ENCODE measurements around the gene MLPH.

Gene MLPH

DNA sequence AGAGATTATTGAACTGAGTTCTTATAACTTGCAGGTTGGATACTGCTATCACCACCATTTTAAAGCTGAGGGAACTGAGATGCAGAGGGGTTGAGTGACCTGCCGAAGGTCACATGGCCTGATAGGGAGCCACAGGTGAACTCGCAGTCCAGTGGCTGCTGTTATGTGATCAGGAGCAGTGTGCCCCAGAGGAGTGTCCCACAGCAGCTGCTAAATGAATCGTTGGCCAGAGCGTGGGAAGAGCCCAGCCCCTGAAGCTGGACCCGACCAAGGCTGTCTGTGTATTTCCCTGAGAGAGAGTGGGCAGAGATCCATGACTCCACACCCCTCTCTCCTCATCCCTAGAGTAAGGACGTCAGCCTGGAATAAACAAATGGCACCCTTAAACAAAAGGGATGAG lies 52.6 kb downstream of the MLPH start:
- H4K91ac ChIP-seq (ENCODE audit: low read depth, low read length, poor library complexity) = no peak overlapping the region
- H4K8ac ChIP-seq (ENCODE audit: low read depth, low read length) = no peak overlapping the region
- no peaks in the 10 kb centered on the region for H3K79me1 ChIP-seq (ENCODE audit: low read depth, low read length)
- WGBS, 2 donors (ENCODE audit: extremely low coverage in 2 of 2, insufficient read length in 2 of 2, insufficient replicate concordance in 1 of 2) = no CpG with 5 or more reads among the region's 6 CpGs
- H3K27ac ChIP-seq (replicated peaks; ENCODE audit: low read length) = no peak overlapping the region
- no peak overlapping the region for H3K4me2 ChIP-seq (ENCODE audit: insufficient read depth, low read length, poor library complexity, severe bottlenecking)
- no peak overlapping the region for H2BK12ac ChIP-seq (ENCODE audit: low read length)
- H3K23ac ChIP-seq (ENCODE audit: low read depth, low read length, poor library complexity) = no peak overlapping the region
- no peak overlapping the region for H3K4ac ChIP-seq (ENCODE audit: low read length)
- no peak overlapping the region for H2BK5ac ChIP-seq (ENCODE audit: low read length)
- DNase-seq (ENCODE audit: low spot score) = no peak
- H3K36me3 ChIP-seq (replicated peaks in 1 of 2; ENCODE audit: control insufficient read depth in 2 of 2, insufficient read depth in 2 of 2, low read length in 2 of 2) = no peaks in the 10 kb centered on the region
- H3K27me3 ChIP-seq (ENCODE audit: control insufficient read depth in 3 of 3, insufficient read depth in 3 of 3, low read depth in 1 of 3, low read length in 3 of 3) = peaks cover 0 to 8% (median 0%) of the 10 kb centered on the region in 3 experiments
- H3K18ac ChIP-seq (ENCODE audit: low read length) = no peak overlapping the region
- no peak overlapping the region for H2BK15ac ChIP-seq (ENCODE audit: low read length)
- H2BK120ac ChIP-seq (ENCODE audit: low read depth, low read length) = no peak overlapping the region
- H3K14ac ChIP-seq (ENCODE audit: low read length) = no peak overlapping the region
- no peak overlapping the region for H2AFZ ChIP-seq (ENCODE audit: low read length)
- peaks cover 0 to 8% of the 10 kb centered on the region in 2 donors for H3K4me1 ChIP-seq (ENCODE audit: control insufficient read depth in 2 of 2, insufficient read depth in 1 of 2, low read depth in 1 of 2, low read length in 2 of 2)
- H3K9ac ChIP-seq (ENCODE audit: low read depth, low read length, poor library complexity) = no peak overlapping the region
- no peak overlapping the region for H2AK5ac ChIP-seq (ENCODE audit: low read depth, low read length)
- no peaks in the 10 kb centered on the region for H3K9me3 ChIP-seq (replicated peaks in 1 of 2; ENCODE audit: control insufficient read depth in 2 of 2, insufficient read depth in 1 of 2, low read depth in 1 of 2, low read length in 2 of 2)
- H3K4me3 ChIP-seq (ENCODE audit: low read length in 2 of 2) = no peak overlapping the region

DNA sequence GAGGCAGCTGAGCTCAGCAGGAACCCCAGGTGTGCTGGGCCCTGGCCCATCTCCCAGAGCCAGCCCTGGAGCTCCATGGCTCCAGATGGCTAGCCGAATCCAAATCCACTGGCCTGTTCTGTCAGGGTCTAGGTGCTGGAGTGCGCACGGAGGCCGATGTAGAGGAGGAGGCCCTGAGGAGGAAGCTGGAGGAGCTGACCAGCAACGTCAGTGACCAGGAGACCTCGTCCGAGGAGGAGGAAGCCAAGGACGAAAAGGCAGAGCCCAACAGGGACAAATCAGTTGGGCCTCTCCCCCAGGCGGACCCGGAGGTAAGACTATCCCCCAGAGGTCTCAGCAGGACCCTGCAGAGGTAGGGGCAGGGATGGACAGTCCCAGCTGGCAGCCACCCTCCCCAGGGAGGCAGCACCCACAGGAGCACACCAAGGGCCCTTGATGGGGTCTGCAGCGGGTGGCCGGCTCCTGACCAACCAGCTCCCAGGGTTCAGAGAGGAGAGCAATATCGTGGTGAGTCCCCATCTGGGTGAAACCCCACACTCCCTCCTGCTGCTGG lies 53.2 kb downstream of the MLPH start:
- Histone ChIP-seq H2AK5ac (ENCODE audit: low read depth, low read length) (peak overlapping the region; percentile 30), H4K91ac (ENCODE audit: low read depth, low read length, poor library complexity) (no peak overlapping the region), H3K79me1 (ENCODE audit: low read depth, low read length) (no peaks in the 10 kb centered on the region), H4K8ac (ENCODE audit: low read depth, low read length) (no peak overlapping the region), H3K14ac (ENCODE audit: low read length) (no peak overlapping the region), H3K4me2 (ENCODE audit: insufficient read depth, low read length, poor library complexity, severe bottlenecking) (no peak overlapping the region), H3K9me3 (replicated peaks in 1 of 2; ENCODE audit: control insufficient read depth in 2 of 2, insufficient read depth in 1 of 2, low read depth in 1 of 2, low read length in 2 of 2) (no peaks in the 10 kb centered on the region), H2AFZ (ENCODE audit: low read length) (no peak overlapping the region), H3K27me3 (ENCODE audit: control insufficient read depth in 3 of 3, insufficient read depth in 3 of 3, low read depth in 1 of 3, low read length in 3 of 3) (peaks cover 0 to 8% (median 0%) of the 10 kb centered on the region in 3 experiments), H3K4me3 (ENCODE audit: low read length in 2 of 2) (no peak overlapping the region), H3K4me1 (ENCODE audit: control insufficient read depth in 2 of 2, insufficient read depth in 1 of 2, low read depth in 1 of 2, low read length in 2 of 2) (peaks cover 0 to 8% of the 10 kb centered on the region in 2 donors), H3K9ac (ENCODE audit: low read depth, low read length, poor library complexity) (no peak overlapping the region), H3K23ac (ENCODE audit: low read depth, low read length, poor library complexity) (no peak overlapping the region), H2BK15ac (ENCODE audit: low read length) (no peak overlapping the region), H2BK5ac (ENCODE audit: low read length) (no peak overlapping the region), H2BK120ac (ENCODE audit: low read depth, low read length) (no peak overlapping the region), H3K27ac (replicated peaks; ENCODE audit: low read length) (no peak overlapping the region), H3K18ac (ENCODE audit: low read length) (no peak overlapping the region), H2BK12ac (ENCODE audit: low read length) (no peak overlapping the region), H3K36me3 (replicated peaks in 1 of 2; ENCODE audit: control insufficient read depth in 2 of 2, insufficient read depth in 2 of 2, low read length in 2 of 2) (no peaks in the 10 kb centered on the region), H3K4ac (ENCODE audit: low read length) (no peak overlapping the region)
- DNase-seq (ENCODE audit: low spot score) = no peak
- WGBS, 2 donors (ENCODE audit: extremely low coverage in 2 of 2, insufficient read length in 2 of 2, insufficient replicate concordance in 1 of 2) = no CpG with 5 or more reads among the region's 13 CpGs

DNA sequence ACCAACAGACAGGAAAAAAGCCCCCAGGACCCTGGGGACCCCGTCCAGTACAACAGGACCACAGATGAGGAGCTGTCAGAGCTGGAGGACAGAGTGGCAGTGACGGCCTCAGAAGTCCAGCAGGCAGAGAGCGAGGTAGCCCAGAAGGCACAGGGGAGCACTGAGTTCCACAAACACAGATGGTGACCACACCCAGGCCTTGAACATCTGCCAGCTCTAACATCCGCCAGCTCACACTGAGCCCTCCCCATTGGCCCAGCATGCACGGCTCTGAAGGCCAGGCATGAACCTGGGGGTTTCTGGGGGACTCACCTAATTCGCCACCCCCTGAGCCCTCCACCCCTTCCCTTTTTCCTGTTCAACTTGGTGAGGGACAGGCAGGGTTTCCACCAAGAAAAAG lies 53.8 kb downstream of the MLPH start:
- no peak overlapping the region for H3K27ac ChIP-seq (replicated peaks; ENCODE audit: low read length)
- H3K4ac ChIP-seq (ENCODE audit: low read length) = no peak overlapping the region
- no peaks in the 10 kb centered on the region for H3K36me3 ChIP-seq (replicated peaks in 1 of 2; ENCODE audit: control insufficient read depth in 2 of 2, insufficient read depth in 2 of 2, low read length in 2 of 2)
- H3K23ac ChIP-seq (ENCODE audit: low read depth, low read length, poor library complexity) = no peak overlapping the region
- H2BK15ac ChIP-seq (ENCODE audit: low read length) = no peak overlapping the region
- H3K4me1 ChIP-seq (ENCODE audit: control insufficient read depth in 2 of 2, insufficient read depth in 1 of 2, low read depth in 1 of 2, low read length in 2 of 2) = peaks cover 0 to 8% of the 10 kb centered on the region in 2 donors
- peak overlapping the region; percentile 45 for H3K18ac ChIP-seq (ENCODE audit: low read length)
- DNase-seq (ENCODE audit: low spot score) = no peak
- H3K14ac ChIP-seq (ENCODE audit: low read length) = no peak overlapping the region
- peak overlapping the region; percentile 34 for H3K9ac ChIP-seq (ENCODE audit: low read depth, low read length, poor library complexity)
- H3K4me2 ChIP-seq (ENCODE audit: insufficient read depth, low read length, poor library complexity, severe bottlenecking) = no peak overlapping the region
- H4K91ac ChIP-seq (ENCODE audit: low read depth, low read length, poor library complexity) = no peak overlapping the region
- peak overlapping the region; percentile 30 for H2AK5ac ChIP-seq (ENCODE audit: low read depth, low read length)
- H4K8ac ChIP-seq (ENCODE audit: low read depth, low read length) = no peak overlapping the region
- H3K79me1 ChIP-seq (ENCODE audit: low read depth, low read length) = no peaks in the 10 kb centered on the region
- H2BK120ac ChIP-seq (ENCODE audit: low read depth, low read length) = no peak overlapping the region
- no peaks in the 10 kb centered on the region for H3K9me3 ChIP-seq (replicated peaks in 1 of 2; ENCODE audit: control insufficient read depth in 2 of 2, insufficient read depth in 1 of 2, low read depth in 1 of 2, low read length in 2 of 2)
- whole genome bisulfite sequencing, 2 donors (ENCODE audit: extremely low coverage in 2 of 2, insufficient read length in 2 of 2, insufficient replicate concordance in 1 of 2) = no CpG with 5 or more reads among the region's 6 CpGs
- H2BK5ac ChIP-seq (ENCODE audit: low read length) = peak overlapping the region; percentile 32
- no peak overlapping the region for H3K4me3 ChIP-seq (ENCODE audit: low read length in 2 of 2)
- H2BK12ac ChIP-seq (ENCODE audit: low read length) = peak overlapping the region; percentile 50
- H2AFZ ChIP-seq (ENCODE audit: low read length) = no peak overlapping the region
- H3K27me3 ChIP-seq (ENCODE audit: control insufficient read depth in 3 of 3, insufficient read depth in 3 of 3, low read depth in 1 of 3, low read length in 3 of 3) = peaks cover 0 to 5% (median 0%) of the 10 kb centered on the region in 3 experiments

DNA sequence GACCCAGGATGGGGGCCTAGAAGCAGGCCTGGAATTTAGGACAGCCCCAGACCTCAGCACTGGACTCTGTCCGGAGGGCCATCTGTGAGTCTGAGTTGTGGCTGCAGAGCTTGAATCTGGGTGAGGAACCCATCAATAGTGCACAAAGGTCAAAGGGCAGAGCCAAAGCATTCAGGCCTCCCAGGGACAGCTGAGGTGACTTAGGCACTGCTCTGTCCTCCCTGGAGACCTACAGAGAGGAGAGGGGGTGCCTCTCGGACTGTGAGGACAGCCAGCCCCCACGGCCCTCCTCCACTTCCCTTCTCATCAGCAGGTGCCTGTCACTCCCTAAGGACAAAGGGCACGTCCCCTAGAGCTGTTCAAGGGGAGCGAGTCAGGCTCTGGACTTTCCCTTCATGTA lies 54.2 kb downstream of the MLPH start:
- Histone ChIP-seq H3K36me3 (replicated peaks in 1 of 2; ENCODE audit: control insufficient read depth in 2 of 2, insufficient read depth in 2 of 2, low read length in 2 of 2) (no peaks in the 10 kb centered on the region), H4K8ac (ENCODE audit: low read depth, low read length) (no peak overlapping the region), H3K23ac (ENCODE audit: low read depth, low read length, poor library complexity) (no peak overlapping the region), H3K18ac (ENCODE audit: low read length) (no peak overlapping the region), H3K4me2 (ENCODE audit: insufficient read depth, low read length, poor library complexity, severe bottlenecking) (no peak overlapping the region), H2BK5ac (ENCODE audit: low read length) (no peak overlapping the region), H3K27me3 (ENCODE audit: control insufficient read depth in 3 of 3, insufficient read depth in 3 of 3, low read depth in 1 of 3, low read length in 3 of 3) (peaks cover 0 to 5% (median 0%) of the 10 kb centered on the region in 3 experiments), H3K4me3 (ENCODE audit: low read length in 2 of 2) (no peak overlapping the region), H3K9me3 (replicated peaks in 1 of 2; ENCODE audit: control insufficient read depth in 2 of 2, insufficient read depth in 1 of 2, low read depth in 1 of 2, low read length in 2 of 2) (no peaks in the 10 kb centered on the region), H2AFZ (ENCODE audit: low read length) (no peak overlapping the region), H3K79me1 (ENCODE audit: low read depth, low read length) (no peaks in the 10 kb centered on the region), H3K14ac (ENCODE audit: low read length) (no peak overlapping the region), H3K4ac (ENCODE audit: low read length) (no peak overlapping the region), H3K4me1 (ENCODE audit: control insufficient read depth in 2 of 2, insufficient read depth in 1 of 2, low read depth in 1 of 2, low read length in 2 of 2) (peaks cover 0 to 8% of the 10 kb centered on the region in 2 donors), H2BK120ac (ENCODE audit: low read depth, low read length) (no peak overlapping the region), H3K9ac (ENCODE audit: low read depth, low read length, poor library complexity) (peak overlapping the region; percentile 34), H2AK5ac (ENCODE audit: low read depth, low read length) (no peak overlapping the region), H4K91ac (ENCODE audit: low read depth, low read length, poor library complexity) (no peak overlapping the region), H3K27ac (replicated peaks; ENCODE audit: low read length) (no peak overlapping the region), H2BK15ac (ENCODE audit: low read length) (no peak overlapping the region), H2BK12ac (ENCODE audit: low read length) (no peak overlapping the region)
- no CpG with 5 or more reads among the region's 5 CpGs for WGBS, 2 donors (ENCODE audit: extremely low coverage in 2 of 2, insufficient read length in 2 of 2, insufficient replicate concordance in 1 of 2)
- peak; percentile 20 for DNase-seq (ENCODE audit: low spot score)
